Inflammatory macrophage treated with lipopolysaccharide for 4 hours (primary cell): Measurements from ENCODE around the gene GRIA1.

Experiments used
- DNase-seq: peaks from one replicate; pipeline ENCODE4 v3.0.0-alpha.2; 2020

GRIA1 gene

GRCh38 chr5:153500178-153500577 lies 9.7 kb downstream of the GRIA1 start:
- DNase-seq: no peak

GRCh38 chr5:153504726-153505125 lies 14.3 kb downstream of the GRIA1 start:
- DNase-seq: no peak

GRCh38 chr5:153508700-153509099 lies 18.2 kb downstream of the GRIA1 start:
- no peak for DNase-seq

- DNase-seq: no peak
Measured at GRCh38 chr5:153511622-153512021, 21.2 kb downstream of the GRIA1 start.

DNA sequence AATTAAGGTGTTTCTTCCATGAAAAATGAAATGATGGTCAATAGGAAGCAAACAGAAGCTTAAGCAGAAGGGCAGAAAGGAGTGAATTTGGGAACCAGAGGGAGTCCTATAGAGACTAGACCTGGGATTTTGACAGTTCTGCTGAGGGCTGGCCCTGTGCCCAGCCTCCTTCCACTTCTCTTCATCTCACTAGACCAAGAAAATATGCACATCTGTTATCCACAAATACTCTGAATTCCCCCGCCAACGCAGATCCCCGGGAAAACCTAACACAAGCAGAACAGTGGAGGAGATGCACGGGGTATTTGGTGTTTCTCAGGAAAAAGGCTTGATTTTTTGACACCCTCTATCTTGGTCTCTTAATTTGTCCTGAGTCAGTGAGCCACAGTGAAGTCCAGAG lies 22.7 kb downstream of the GRIA1 start:
- DNase-seq: no peak

DNA sequence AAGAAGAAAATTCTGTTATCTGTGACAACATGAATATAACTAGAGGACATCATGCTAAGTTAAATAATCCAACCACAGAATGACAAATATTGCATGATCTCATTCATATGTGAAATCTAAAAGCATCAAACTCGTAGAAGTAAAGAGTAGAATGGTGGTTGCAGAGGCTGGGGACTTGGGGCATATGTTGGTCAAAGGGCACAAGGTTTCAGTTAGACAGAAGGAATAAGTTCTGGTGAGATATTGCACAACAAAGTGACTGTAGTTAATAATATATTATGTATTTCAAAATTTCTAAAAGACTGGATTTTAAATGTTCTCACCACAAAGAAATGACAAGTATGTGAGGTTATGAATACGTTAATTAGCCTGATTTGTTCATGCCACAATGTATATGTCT lies 24.8 kb downstream of the GRIA1 start:
- DNase-seq: no peak

DNA sequence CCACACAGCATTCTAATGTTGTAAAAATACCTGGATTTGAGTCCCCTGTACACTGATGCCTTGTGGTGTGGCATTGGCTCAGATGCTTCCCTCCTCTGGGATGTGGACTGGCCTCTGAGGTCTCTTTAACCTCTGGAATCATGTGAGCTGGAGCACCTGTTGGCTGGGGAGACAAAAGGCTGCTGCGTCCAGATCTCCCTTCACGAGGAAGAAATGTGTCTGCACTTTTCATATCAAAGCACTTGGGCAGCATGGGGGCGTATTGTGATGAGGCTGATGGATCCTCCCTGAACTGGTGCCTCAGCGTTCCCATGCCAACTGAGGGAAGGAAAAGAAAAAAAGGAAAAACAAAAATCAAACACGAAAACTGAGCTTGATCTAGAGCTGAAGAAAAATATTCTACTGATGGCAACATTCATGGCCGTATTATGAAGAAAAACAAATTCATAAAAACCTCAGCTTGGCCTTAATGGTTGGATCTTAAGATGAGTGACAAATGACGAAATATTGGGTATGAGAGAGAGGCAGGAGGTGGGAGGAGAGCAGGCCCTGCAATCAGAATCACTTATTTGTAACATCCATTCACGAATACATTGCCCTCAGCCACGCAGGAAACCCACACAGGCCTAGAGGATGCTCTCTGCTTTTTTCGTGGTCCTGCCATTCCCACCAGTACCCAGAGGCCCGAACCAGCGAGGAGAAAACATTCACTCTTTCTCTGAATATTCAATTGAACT lies 26.2 kb downstream of the GRIA1 start:
- no peak for DNase-seq

- DNase-seq: no peak
Measured at GRCh38 chr5:153517241-153517611, 26.8 kb downstream of the GRIA1 start.

GRCh38 chr5:153520137-153520536 lies 29.7 kb downstream of the GRIA1 start:
- DNase-seq: no peak

- no peak for DNase-seq
Measured at GRCh38 chr5:153520952-153521351, 30.5 kb downstream of the GRIA1 start.

- no peak for DNase-seq
Measured at GRCh38 chr5:153523211-153523610, 32.7 kb downstream of the GRIA1 start.

DNA sequence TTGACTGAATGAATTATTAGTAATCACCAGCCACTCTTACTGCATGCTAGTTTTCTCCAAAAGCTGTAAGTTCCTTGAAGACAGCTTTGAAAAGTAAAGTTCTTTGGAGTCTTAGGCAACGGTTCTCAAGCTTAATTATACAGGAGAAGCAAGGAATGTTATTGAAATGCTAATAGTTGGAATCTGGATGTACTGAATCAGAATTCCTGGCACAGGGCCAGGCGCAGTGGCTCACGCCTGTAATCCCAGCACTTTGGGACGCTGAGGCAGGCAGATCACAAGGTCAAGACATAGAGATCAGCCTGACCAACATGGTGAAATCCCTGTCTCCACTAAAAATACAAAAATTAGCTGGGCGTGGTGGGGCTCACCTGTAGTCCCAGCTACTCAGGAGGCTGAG lies 33.4 kb downstream of the GRIA1 start:
- DNase-seq: no peak

- no peak for DNase-seq
Measured at GRCh38 chr5:153525536-153525935, 35.1 kb downstream of the GRIA1 start.

DNA sequence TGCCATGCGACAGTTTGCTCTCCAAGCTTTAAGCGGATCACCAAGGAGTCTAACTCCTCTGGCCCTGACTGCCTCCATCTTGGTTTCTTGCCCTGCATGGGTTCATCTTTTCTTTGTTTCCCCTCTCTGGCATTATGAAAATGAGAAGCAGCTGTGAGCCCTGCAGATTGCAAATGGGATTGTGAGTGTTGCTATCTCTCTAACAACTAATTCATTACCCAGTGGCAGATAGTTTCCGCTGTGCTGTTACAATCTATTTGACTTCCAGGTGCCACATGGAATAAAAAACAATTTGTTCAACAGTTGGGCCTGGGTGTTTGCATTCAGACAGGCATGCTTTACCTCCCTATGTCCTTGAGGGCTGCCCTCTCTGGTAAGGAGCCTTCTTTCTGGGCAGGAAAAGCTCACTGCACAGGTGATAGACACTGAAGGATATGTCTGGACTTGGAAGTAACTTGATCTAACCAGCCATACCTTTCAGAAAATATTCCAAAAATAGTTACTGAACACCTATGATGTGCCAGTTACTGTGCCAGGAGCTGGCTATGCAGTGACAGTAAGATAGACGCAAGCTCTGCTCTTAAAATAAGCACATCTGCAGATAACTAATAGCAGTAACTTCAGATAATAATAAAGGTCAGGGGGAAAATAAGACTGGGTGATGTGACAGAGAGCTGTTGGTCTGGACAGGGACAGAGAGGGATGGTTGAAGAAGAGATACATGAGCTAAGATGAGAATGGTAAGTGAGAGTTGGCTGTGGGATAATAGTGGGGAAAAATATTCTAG lies 40.1 kb downstream of the GRIA1 start:
- DNase-seq: no peak

GRCh38 chr5:153533546-153533945 lies 43.1 kb downstream of the GRIA1 start:
- no peak for DNase-seq

DNA sequence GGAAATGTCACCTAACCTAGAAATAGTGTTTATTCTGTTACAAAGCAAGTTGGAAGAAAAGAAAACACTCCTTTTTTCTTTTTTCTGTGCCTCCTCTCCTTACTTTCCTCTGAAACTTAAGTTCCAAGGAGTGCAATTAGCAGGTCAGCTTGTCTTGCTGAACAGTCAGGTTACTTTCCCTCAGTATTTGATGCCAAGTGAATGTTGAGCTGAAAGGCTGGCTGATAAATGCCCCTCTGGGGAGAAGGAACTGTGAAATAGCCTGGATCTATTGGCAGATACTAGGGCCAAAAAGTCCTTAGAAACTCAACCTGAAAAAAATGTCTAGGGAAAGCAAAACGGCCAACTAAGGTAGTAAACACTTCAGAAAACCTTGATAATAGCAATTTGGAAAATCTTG lies 43.6 kb downstream of the GRIA1 start:
- no peak for DNase-seq

GRCh38 chr5:153537207-153537606 lies 46.7 kb downstream of the GRIA1 start:
- DNase-seq: no peak

DNA sequence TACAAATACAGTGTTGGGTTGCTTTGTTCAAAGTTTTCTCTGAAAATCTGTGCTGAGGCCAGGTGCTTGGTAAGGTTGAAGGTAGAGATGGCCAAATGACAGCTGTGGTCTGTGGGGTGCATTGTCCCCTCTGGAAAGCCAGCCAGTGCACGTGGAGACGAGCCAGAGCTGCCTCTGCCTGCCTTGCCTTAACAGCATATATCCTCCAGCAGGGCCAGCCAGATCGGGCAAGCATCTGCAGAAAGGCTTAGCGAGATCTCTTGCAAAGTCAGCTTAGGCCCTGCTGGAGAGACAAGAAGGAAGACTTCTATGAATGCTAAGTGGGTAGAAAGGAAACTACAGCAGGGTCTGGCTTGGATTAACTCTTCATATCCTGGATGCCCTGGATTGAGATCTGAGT lies 49.5 kb downstream of the GRIA1 start:
- no peak for DNase-seq

- DNase-seq: no peak
Measured at GRCh38 chr5:153542536-153542935, 52.1 kb downstream of the GRIA1 start.

DNA sequence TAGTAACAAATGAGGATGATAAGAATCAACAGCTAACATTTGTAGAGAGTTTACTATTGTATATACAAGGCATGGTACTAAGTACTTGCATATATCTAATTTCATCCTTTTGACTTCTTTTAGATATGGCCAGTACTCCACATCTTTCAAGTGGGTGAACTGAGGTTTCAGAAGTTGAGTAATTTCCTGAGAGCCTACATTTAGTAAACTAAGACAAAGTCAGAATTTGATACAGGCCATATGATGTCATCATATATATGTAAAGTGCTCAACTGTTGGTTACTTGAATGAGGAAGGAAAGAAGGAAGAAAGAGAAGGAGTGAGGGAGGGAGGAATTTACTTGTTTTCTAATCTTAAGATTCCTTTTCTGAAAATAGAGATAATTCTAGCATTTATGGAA lies 52.8 kb downstream of the GRIA1 start:
- DNase-seq: no peak

DNA sequence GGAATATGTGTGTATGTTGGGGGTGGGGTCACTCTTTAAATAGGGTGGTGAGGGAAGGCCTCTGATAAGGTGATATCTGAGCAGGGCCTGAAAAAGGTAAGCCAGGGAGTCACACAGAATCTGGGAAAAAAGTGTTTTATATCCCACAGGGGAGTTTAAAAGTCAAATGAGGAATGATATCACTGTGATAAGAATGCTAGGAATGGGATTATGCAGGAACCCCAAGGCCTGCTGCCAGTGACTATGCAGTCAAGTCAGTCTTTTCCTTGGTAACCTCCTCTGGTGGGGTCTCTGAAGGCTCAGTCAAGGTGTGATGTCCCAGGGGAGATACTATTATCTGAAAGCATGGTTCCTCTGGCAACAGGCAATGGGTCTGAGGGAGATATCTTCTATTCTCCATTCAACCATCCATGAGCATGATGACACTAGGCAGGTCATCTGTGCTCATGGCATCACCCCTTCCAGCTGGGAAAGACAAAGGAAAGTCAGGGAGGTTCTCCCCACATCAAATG lies 53.5 kb downstream of the GRIA1 start:
- DNase-seq: no peak

GRCh38 chr5:153544706-153545105 lies 54.2 kb downstream of the GRIA1 start:
- no peak for DNase-seq

DNA sequence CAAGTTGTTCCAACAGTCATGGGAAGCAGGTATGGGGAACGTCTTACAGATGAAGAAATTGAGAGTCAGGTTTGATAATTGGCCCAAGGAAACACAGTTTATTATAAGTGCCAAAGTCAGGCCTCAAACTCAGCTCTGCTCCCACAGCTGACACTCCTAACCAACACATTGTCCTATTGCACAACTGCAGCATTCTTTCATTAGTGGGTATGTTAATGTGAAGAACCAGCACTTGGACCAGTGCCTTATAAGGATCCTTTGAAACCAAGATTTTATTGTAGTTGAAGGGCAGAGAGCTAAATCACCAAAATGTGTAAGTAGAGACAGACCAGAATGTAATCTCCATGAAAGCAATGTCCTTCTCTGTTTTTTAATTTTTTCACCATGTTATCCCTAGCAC lies 56.1 kb downstream of the GRIA1 start:
- no peak for DNase-seq

- DNase-seq: no peak
Measured at GRCh38 chr5:153551537-153552079, 61.1 kb downstream of the GRIA1 start.
